ENCODE measurements around the gene GNAS.

GRCh38 chr20:58959652-58960051 lies 107.1 kb downstream of the GNAS start:
- TF ChIP-seq CTCF (IDR thresholded peaks at IDR 0.05 in 8 of 11, conservative IDR thresholded peaks at IDR 0.05 in 3 of 11) (no peak), POLR2A (IDR thresholded peaks at IDR 0.05) (no peak)
